ENCODE measurements around the gene MED4.

MED4 gene

DNA sequence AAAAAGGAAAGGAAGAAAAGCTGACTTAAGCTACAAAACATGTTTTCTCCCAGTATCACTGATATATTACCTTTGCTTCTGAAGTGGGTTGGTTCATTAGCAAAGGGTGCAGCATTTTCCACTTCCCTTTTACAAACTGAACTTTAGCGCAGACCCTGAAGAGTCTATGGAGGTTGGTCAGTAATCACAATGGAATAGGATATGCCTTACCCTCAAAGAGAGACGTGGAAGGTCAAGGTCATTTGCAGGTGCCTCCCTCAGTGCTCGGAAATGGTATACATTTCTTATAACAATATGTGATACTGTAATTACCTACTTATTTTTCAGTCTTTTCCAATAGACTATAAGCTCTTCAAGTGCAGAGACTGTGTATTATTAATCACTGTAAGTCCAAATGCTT, 21.9 kb upstream of the MED4 start:
- no peak overlapping the region for H3K4me3 ChIP-seq (ENCODE audit: low read depth, low read length)
- DNase-seq (ENCODE audit: low read depth), result no peak
- TF ChIP-seq, protein P1, sequence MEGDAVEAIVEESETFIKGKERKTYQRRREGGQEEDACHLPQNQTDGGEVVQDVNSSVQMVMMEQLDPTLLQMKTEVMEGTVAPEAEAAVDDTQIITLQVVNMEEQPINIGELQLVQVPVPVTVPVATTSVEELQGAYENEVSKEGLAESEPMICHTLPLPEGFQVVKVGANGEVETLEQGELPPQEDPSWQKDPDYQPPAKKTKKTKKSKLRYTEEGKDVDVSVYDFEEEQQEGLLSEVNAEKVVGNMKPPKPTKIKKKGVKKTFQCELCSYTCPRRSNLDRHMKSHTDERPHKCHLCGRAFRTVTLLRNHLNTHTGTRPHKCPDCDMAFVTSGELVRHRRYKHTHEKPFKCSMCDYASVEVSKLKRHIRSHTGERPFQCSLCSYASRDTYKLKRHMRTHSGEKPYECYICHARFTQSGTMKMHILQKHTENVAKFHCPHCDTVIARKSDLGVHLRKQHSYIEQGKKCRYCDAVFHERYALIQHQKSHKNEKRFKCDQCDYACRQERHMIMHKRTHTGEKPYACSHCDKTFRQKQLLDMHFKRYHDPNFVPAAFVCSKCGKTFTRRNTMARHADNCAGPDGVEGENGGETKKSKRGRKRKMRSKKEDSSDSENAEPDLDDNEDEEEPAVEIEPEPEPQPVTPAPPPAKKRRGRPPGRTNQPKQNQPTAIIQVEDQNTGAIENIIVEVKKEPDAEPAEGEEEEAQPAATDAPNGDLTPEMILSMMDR (IDR thresholded peaks at IDR 0.05; ENCODE audit: control insufficient read depth, extremely low read depth, insufficient read depth), result no peak

DNA sequence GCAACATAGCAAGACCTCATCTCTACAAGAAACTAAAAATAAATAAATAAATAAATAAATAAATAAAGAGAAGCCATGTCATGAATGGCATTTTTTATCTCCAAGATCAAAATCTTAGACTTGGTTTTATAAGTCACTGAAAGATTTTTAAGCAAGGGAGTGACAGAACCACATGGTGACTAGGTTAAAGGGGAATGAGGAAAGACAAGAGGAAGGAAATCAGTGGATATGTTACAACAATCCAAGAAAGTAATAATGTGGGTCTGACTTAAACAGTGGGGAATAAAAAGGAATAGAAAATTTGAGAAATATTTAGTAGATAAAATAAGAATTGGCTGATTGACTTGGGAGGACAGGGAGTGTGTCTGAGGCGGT, 18.8 kb upstream of the MED4 start:
- no peak overlapping the region for H3K4me3 ChIP-seq (ENCODE audit: low read depth, low read length)
- no peak for DNase-seq (ENCODE audit: low read depth)
- TF ChIP-seq, protein P1 (IDR thresholded peaks at IDR 0.05; ENCODE audit: control insufficient read depth, extremely low read depth, insufficient read depth), result no peak

DNA sequence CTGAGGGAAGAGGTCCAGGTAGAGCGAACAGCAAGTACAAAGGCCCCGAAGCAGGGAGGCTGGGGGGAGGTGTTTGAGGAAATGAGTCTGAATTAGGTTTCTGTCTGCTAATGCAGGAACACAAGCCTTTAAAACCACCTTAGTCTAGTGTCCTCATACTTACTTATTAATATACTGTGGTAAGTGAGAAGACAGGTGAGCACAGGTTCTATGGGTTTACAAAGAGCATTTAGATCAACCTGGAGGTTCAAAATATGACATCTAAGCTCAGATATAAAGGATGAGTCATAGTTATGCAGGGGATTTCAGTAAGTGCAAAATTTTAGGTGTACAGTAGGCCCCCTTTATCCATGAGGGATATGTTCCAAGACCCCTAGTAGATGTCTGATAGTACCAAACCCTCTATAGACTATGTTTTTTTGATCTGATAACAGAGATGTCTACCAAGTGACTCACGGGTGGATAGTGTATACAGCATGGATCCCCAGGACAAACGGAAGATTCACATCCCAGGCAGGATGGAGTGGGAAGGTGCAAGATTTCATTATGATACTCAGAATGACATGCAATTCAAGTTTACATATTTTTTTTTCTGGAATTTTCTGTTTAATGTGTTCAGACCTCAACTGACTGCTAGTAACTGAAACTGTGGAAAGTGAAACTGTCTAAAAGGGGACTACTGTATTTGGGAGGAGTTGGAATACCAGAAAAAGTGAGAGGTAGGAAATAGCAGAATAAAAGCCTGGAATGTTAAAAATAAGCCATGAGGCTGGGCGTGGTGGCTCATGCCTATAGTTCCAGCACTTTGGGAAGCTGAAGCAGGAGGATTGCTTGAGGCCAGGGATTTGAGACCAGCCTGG, 18.2 kb upstream of the MED4 start:
- H3K4me3 ChIP-seq (ENCODE audit: low read depth, low read length), result no peak overlapping the region
- DNase-seq (ENCODE audit: low read depth), result no peak
- TF ChIP-seq, protein P1 (IDR thresholded peaks at IDR 0.05; ENCODE audit: control insufficient read depth, extremely low read depth, insufficient read depth), result no peak

DNA sequence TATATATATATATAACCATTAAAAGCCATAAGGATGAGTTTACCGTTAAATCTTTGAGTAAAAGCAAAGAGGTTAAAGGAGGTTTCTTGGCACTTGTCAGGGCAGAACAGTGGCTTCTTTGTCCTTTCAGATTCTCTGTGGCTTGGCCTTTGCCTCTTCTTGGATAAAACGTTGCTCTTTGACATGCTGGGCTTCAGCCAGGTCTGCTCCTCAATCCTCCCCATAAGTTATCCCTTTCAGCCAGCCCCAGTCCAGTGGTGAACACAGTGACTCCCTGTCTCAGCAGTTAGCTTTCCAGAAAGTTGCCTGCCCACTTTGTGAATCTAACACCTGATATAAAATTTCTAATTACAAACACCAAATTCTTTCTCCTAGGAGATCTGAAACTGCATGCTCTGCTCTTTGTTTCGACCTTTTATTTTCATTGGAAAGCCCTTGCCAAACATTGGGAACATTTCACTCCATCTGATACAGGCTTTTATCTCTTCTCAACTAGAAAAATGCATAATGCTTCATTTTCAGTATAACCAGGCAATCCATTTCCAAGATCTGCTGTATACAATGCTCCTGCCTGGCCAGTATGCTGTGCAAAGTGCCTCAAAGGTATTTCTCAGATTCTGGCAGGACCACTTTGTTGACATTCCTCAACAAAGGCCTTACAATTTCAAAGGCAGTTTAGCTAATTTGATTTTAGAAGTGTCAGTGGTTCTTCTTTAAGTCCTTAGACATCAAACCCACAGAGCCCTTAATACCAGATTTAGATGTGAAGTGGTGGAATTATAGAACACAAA, 16.2 kb upstream of the MED4 start:
- DNase-seq (ENCODE audit: low read depth), result no peak
- TF ChIP-seq, protein P1 (IDR thresholded peaks at IDR 0.05; ENCODE audit: control insufficient read depth, extremely low read depth, insufficient read depth), result no peak
- H3K4me3 ChIP-seq (ENCODE audit: low read depth, low read length), result no peak overlapping the region

DNA sequence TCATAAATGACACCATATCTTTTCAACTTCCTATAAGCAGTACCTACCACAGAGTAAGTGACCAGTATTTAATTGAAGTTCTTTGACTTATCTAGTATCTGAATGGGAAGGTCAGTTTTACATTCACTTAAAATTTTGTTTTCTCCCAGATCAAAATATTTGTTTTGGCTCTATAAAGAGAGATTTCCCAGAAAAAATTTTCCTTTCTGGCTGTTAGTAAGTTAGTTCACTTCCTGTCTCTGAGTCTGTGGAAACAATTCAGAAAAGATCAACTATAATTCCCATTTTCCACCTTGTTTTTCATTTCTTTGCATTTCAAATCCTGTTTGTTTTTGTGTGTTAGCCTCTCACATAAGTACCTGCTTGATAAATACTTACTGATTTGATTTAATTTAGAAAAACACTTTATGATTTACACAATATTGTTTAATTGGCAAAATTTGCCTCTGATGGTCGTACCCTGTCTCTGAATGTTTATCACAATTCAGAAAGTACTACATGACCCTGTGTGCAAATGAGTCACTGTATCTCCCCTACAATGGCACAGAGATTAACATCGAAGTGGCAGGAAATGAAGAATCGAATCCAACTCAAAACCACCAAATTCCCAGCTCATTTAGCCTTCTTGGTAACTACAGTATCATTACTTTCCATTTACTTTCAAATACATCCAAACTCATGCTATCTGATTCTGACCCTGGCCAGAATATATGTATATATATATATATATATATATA, 15.4 kb upstream of the MED4 start:
- TF ChIP-seq, protein P1 (IDR thresholded peaks at IDR 0.05; ENCODE audit: control insufficient read depth, extremely low read depth, insufficient read depth), result no peak
- H3K4me3 ChIP-seq (ENCODE audit: low read depth, low read length), result no peak overlapping the region
- DNase-seq (ENCODE audit: low read depth), result no peak

DNA sequence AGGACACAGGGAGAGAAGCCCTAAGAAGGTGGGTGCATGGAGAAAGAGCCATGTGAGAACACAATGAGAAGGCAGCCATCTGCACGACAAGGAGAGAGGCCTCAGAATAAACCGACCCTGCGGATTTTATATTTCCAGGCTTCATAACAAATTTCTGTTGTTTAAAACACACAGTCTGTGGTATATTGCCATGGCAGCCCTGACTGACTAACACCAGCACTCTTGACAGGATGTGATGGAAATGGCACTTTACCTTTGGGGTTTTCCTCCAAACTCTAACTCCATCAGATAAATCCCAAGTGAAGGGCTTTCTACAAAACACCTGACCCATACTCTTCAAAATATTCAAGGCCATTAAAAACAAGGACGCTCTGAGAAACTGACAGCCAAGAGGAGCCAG, 13.2 kb upstream of the MED4 start:
- TF ChIP-seq, protein P1 (IDR thresholded peaks at IDR 0.05; ENCODE audit: control insufficient read depth, extremely low read depth, insufficient read depth), result no peak
- DNase-seq (ENCODE audit: low read depth), result no peak
- no peak overlapping the region for H3K4me3 ChIP-seq (ENCODE audit: low read depth, low read length)
